Bronchial epithelial cell (primary cell): Measurements from ENCODE around the gene VSTM4. TPM values are rescaled to one million over a fixed set of nuclear protein-coding genes. Genes with fewer than 3 reads are reported as not detected.

Experiments
- DNase-seq: peaks from one replicate; pipeline ENCODE4 v3.0.0-alpha.2; 2010; ENCODE audit warnings: low read depth
- FAIRE-seq: peaks from 2 replicates; lab custom pipeline; 2011; peaks lifted over from hg19 to GRCh38; lab: Jason Lieb, UNC
- H3K27me3 ChIP-seq: 2 replicates; pipeline ENCODE4 v1.5.1; 2011; ENCODE audit warnings: low read length; ENCODE audit not compliant: control insufficient read depth, insufficient read depth
- H3K36me3 ChIP-seq: 2 replicates; pipeline ENCODE4 v1.5.1; 2011; ENCODE audit warnings: low read length; ENCODE audit not compliant: control insufficient read depth, insufficient read depth
- H3K4me3 ChIP-seq: 2 replicates; pipeline ENCODE4 v1.5.1; 2011; ENCODE audit warnings: mild to moderate bottlenecking, low read depth, low read length, control low read depth
- total RNA-seq: library from RNA; depleted of rRNA; stranded (reverse); fragments of >200 nt; gene quantifications from 2 replicates; pipeline ENCODE4 v1.2.1, GENCODE V29; 2014
- TF ChIP-seq, protein P1 (sequence below): IDR thresholded peaks from 2 replicates; pipeline ENCODE4 v1.5.1; 2011; ENCODE audit warnings: mild to moderate bottlenecking, moderate library complexity, low read length, control low read depth, inconsistent platforms; ENCODE audit not compliant: insufficient read depth, severe bottlenecking

VSTM4 gene
- total RNA-seq, 1 donor from 2014 or later, result under 0.01 TPM

DNA sequence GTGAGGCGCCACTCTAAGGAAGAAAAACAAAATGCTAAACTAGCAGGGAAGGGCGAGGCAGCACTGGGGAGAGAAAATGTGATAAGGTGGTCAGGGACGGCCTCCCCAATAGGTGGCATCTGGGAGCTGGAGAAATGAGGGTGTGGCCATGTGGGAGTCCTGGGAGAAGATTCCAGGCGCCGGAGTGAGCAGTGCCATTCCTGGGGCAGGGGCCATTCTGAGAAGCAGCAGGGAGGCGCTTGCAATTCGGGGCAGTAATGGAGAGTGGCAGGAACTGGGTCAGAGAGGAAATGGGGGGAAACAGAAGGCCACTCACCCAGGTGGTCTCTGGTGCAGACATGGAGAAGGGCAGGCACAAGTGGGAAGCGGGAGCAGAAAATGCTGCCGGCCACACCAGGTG, 113.9 kb downstream of the VSTM4 start:
- TF ChIP-seq, protein P1, sequence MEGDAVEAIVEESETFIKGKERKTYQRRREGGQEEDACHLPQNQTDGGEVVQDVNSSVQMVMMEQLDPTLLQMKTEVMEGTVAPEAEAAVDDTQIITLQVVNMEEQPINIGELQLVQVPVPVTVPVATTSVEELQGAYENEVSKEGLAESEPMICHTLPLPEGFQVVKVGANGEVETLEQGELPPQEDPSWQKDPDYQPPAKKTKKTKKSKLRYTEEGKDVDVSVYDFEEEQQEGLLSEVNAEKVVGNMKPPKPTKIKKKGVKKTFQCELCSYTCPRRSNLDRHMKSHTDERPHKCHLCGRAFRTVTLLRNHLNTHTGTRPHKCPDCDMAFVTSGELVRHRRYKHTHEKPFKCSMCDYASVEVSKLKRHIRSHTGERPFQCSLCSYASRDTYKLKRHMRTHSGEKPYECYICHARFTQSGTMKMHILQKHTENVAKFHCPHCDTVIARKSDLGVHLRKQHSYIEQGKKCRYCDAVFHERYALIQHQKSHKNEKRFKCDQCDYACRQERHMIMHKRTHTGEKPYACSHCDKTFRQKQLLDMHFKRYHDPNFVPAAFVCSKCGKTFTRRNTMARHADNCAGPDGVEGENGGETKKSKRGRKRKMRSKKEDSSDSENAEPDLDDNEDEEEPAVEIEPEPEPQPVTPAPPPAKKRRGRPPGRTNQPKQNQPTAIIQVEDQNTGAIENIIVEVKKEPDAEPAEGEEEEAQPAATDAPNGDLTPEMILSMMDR, result no peak
- FAIRE-seq, result no peak
- no peaks in the 10 kb centered on the region for H3K27me3 ChIP-seq
- DNase-seq, result no peak
- H3K36me3 ChIP-seq, result no peaks in the 10 kb centered on the region
- no peak overlapping the region for H3K4me3 ChIP-seq

DNA sequence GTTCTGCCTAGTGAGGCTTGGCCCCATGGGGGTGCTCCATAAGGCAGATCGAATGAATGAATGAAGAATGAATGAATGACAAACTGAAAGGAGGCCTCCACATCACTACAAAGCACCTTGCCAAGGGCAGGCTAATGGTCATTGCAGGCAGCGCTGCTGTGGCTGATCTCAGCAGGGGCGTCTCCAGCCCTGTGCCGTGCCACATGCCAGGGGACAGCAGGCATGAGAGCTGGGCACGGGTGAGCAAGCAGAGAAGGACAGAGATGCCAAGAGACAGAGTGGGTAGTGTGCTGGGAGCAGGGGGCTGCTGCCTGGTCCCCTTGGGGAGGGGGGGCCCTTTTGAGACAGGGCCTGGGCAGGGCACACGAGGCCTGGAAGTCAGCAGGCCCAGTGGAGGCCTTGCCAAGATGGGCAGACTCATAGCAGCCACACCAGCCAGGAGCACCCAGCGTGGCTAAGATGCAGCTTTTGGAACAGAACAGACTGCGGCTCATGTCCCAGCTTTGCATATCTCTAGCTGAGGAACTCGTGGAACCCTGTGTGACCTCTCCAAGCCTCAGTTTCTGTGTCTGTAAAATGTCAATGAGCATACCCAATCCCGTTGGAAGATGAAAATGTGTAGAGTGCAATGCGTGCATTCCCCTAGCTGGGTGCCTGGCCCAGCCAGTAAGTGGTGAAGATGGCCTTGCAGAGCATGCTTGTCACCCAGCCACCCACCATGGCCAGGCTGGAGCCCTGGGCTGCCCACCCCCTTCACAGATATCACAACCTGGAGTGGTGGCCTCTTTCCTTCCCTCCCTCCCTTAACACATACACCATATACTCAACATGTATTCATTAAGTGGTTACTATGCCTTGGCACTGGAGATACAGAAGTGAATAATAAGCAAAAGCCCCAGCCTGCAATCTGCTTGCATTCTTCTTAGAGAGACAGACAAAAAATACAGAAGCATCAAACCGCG, 114.6 kb downstream of the VSTM4 start:
- Histone ChIP-seq H3K36me3 (no peaks in the 10 kb centered on the region), H3K4me3 (no peak overlapping the region), H3K27me3 (no peaks in the 10 kb centered on the region)
- FAIRE-seq, result no peak
- TF ChIP-seq, protein P1, result no peak
- no peak for DNase-seq

DNA sequence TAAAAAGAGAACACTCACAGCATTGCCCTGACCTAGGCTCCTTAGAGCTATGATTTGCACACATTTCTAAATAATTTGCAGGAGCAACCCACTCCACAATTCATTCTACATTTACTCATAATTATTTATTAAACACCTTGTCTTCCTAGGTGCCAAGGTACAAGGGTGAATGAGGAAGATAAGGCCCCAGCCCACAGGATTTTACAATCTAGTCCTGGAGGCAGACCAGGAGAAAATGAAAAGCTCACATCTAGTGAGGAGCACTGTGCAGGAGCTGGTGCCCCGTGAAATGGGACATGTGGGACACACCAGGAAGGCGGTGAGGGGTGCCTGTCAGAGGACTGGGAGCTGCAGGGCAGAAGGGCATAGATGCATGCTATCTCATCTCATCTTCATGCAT, 116.0 kb downstream of the VSTM4 start:
- Histone ChIP-seq H3K27me3 (no peaks in the 10 kb centered on the region), H3K4me3 (no peak overlapping the region), H3K36me3 (no peaks in the 10 kb centered on the region)
- FAIRE-seq (no peak), DNase-seq (no peak)
- TF ChIP-seq, protein P1, result no peak

DNA sequence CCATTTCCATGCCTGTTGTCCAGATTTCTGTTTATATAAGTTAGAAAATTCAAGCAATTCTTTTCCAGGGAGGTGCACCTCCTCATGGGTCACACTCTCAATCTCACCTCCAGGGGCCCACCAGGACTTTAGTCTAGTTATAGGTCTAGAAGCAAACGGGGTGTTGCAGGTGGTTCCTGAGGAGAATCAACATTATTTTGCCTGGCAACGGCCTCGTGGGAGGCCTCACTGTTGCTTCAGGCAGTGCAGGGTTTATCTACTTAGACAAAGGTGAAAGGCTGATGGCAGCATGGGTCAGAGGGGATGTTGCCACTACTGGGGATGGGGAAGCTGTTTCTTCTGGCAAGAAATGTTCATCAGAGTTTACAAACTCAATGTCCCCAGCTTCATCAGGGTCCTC, 119.0 kb downstream of the VSTM4 start:
- TF ChIP-seq, protein P1, result no peak
- Histone ChIP-seq H3K4me3 (no peak overlapping the region), H3K27me3 (no peaks in the 10 kb centered on the region), H3K36me3 (no peaks in the 10 kb centered on the region)
- DNase-seq (no peak), FAIRE-seq (no peak)

DNA sequence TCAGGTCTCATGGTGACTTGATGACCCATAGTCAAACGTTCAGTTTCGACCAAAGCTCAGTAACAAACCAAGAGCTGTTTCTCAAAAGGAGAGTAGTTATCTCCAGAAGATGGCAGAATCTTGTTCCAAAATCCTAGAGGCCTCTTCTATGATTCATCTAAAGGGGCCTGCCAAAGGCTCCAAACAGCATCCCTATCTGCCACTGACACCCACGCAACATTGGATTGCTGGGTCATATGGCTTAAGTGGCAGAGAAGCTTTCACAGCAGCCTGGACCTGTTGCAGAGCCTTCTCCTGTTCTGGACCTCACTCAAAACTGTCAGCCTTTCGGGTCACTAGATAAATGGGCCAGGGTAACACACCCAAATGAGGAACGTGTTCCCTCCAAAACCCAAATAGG, 121.7 kb downstream of the VSTM4 start:
- H3K36me3 ChIP-seq, result no peaks in the 10 kb centered on the region
- H3K4me3 ChIP-seq, result no peak overlapping the region
- peaks cover 1% of the 10 kb centered on the region for H3K27me3 ChIP-seq
- DNase-seq (no peak), FAIRE-seq (no peak)
- TF ChIP-seq, protein P1, result no peak

DNA sequence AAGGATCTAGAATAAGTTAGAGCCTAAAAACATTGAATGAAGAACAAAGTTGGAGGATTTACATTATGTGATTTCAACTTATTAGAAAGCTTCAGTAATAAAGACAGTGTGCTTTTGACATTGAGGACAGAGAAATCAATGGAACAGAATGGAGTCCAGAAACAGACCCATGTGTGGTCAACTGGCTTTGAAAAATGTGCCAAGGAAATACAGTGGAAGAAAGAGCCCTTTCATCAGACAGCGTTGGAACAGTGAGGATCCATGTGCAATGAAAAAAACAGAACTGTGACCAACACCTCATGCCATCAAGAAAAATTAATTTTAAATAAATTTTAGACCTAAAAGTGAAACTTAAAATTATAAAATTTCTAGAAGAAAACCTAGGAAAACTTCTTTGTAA, 125.1 kb downstream of the VSTM4 start:
- H3K27me3 ChIP-seq, result peaks cover 1% of the 10 kb centered on the region
- no peak for FAIRE-seq
- no peaks in the 10 kb centered on the region for H3K36me3 ChIP-seq
- TF ChIP-seq, protein P1, result no peak
- H3K4me3 ChIP-seq, result no peak overlapping the region
- no peak for DNase-seq
